Upper lobe of left lung (tissue), 4 donors: Measurements from ENCODE around the gene CTSH.
A peak's percentile ranks its signal among the peaks of the same experiment; 100 is the strongest.

Experiments
- POLR2A ChIP-seq, 4 donors: fragments of 450-650 bp; IDR thresholded peaks; one replicate each; pipeline ENCODE4 v1.5.1; 2016 to 2017; ENCODE audit warnings: antibody characterized with exemption in 4 of 4, mild to moderate bottlenecking in 2 of 4
- POLR2AphosphoS5 ChIP-seq, 2 donors: sonication (generic); formaldehyde crosslinking; IDR thresholded peaks; one replicate each; pipeline ENCODE4 v1.5.1; 2017; ENCODE audit warnings: antibody characterized with exemption in 2 of 2
- TF ChIP-seq, protein P1 (sequence below), 6 experiments: fragments of 450-650 bp in 4 of 6; fragments of 200-600 bp in 2 of 6; sonication (generic) in 2 of 6; IDR thresholded peaks; one replicate each; pipeline ENCODE4 v1.5.1; 2016 to 2019; ENCODE audit warnings: antibody characterized with exemption in 6 of 6

DNA sequence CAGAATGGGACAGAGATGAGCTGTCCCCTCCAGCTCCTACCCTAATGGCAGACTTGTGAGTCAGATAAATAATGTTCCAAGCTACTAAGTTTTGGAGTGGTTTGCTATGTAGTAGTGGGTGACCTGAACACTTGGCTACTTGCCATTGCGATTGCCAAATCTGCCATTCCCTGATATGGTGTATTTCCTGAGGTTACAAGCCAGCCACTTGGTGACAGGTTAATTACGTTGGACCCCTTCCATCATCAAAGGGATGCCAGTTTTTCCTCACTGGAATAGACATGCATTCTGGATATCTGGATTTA, 38.6 kb downstream of the CTSH start:
- TF ChIP-seq, protein P1, sequence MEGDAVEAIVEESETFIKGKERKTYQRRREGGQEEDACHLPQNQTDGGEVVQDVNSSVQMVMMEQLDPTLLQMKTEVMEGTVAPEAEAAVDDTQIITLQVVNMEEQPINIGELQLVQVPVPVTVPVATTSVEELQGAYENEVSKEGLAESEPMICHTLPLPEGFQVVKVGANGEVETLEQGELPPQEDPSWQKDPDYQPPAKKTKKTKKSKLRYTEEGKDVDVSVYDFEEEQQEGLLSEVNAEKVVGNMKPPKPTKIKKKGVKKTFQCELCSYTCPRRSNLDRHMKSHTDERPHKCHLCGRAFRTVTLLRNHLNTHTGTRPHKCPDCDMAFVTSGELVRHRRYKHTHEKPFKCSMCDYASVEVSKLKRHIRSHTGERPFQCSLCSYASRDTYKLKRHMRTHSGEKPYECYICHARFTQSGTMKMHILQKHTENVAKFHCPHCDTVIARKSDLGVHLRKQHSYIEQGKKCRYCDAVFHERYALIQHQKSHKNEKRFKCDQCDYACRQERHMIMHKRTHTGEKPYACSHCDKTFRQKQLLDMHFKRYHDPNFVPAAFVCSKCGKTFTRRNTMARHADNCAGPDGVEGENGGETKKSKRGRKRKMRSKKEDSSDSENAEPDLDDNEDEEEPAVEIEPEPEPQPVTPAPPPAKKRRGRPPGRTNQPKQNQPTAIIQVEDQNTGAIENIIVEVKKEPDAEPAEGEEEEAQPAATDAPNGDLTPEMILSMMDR (IDR thresholded peaks at IDR 0.05), result no peak
- TF ChIP-seq POLR2A (IDR thresholded peaks at IDR 0.05) (no peak), POLR2AphosphoS5 (IDR thresholded peaks at IDR 0.05) (peak; percentile 10 to 45)
